GM18867 (cell line): Measurements from ENCODE around the gene SEMA3G.

ENCODE experiments used
- ATAC-seq: cut with Tn5 transposase; IDR thresholded peaks from one replicate; pipeline ENCODE4 v1.9.1; 2021; ENCODE audit warnings: mild to moderate bottlenecking, moderate library complexity; ENCODE audit not compliant: unreplicated experiment

SEMA3G gene

DNA sequence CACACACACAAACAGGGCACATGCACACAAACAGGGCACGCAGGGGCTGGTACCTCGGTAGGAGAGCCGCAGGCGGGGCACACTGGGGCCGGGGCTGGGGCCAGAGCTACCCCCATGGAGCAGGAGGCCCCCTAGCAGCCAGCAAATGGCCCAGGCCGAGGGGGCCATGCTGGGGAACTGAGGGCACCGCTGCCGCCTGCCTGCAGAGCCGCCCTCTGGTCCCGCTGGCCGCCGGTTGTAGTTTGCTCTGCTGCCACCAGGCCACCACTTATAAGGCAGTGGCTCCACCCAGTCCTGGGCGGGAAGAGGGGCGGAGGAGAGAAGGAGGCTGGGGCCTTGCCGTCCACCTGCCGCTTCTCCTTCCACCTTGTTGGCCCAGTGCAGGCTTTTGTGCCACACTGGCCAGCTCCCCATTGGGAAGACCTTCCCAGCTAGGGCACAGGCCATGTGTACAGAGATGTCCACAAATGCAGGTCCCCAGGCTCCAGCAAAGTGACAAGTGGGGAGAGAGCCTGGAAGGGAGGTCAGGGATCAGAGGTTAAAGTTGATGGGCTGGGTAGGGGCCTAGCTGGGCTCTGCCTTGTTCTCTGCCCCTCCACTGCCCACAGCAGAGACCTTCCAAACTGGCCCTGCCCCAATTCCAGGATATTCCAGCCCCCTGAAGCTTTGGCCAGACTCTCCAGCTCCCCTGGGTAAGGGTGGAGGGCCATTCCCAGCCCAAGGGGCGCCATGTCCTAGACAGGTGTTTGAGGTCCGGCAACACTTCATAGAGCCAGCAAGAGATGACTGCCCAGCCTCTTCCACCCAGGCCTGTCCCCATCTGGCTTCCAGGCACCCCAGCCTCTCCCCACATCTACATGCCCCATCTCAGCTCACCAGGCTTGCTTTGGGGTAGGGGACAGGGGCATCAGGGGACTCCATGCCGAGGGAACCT is at the start of gene SEMA3G:
Gene SEMA3G, minus strand, starts transcription at position 244 of the 934 bp plus-strand sequence. Its CDS starts 76 bp downstream, at position 168.
- ATAC-seq: peak; percentile 90

DNA sequence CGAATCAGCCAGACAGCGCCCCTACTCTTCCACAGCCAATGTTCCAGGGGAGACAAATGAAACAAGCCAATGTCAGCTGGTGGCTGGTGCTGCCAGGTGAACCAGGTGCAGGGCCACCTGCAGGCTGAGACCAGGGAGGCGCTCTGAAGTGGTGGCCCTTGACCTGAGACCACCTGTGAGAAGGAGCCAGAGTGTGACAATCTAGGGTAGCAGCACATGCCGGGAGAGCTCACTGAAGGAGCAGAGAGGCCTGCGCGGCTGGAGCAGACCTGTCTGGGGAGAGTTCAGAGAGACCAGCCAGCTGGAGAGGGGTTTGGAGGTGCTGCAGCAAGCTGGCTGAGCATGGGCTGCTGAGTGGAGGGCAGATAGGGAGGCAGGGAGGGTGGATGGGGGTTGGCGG is 49.5 kb upstream of the SEMA3G start:
- ATAC-seq: no peak

DNA sequence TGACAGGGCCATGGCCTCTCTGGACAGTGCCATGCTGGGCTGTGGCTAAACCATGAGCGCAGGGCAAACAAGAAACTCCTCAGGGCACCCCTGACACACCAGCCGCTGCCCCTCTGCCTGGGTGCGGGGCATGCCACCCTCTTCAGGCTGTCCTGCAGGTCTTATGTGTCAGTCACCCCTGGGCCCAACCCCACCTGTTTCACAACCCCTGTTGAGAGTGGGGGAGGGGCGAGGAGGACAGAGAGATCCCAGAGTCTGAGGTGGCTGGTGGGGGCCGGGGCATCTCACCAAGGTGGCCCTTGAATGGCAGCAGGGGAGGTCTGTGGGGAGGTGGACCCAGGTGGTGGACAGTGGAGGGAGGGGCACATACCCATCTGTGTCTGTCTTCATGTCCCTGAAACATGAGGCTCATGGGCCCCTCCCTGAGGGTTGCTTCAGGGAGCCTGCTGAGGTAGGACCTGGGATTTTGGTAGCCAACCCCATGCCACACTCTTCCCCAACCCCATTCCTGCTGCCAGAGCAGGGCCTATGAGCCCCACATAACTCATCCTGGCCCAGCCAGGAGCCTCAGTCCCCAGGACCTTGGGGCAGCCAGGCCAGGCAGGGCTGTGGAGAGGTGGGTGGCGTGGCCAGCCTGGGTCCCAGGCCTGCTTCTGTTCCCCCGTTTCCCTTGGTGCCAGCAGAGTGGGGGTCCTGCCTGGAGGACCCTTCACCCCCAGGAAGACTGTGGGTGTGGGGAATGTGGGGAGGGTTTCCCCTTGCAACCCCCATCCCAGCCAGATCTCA is 48.5 kb upstream of the SEMA3G start:
- ATAC-seq: no peak

DNA sequence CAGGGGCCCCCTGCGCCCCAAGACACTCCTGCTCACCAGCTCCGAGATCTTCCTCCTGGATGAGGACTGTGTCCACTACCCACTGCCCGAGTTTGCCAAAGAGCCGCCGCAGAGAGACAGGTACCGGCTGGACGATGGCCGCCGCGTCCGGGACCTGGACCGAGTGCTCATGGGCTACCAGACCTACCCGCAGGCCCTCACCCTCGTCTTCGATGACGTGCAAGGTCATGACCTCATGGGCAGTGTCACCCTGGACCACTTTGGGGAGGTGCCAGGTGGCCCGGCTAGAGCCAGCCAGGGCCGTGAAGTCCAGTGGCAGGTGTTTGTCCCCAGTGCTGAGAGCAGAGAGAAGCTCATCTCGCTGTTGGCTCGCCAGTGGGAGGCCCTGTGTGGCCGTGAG is 47.2 kb upstream of the SEMA3G start:
- ATAC-seq: no peak

DNA sequence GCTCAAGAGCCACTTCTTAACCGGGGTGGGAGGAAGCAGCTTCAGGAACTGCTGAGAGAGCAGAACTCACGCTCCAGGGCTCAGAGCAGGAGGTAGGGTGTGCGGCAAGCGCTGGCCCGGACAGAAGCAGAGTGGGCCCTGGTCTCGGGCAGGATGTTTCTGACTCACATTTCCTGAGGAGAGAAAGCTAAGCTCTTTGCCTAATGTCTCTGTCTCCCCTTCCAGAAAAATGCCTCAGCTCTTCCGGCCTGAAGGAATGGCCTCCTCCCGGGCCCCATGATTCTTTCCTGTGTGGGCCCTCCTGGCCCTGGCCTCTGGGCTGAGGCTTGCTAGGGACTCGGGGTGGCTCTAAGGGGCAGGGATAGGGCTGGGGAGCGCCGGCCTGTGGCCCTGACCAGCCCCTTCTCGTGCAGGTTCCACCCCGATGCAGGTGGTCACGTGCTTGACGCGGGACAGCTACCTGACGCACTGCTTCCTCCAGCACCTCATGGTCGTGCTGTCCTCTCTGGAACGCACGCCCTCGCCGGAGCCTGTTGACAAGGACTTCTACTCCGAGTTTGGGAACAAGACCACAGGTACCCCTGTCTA is 46.1 kb upstream of the SEMA3G start:
- no peak for ATAC-seq

DNA sequence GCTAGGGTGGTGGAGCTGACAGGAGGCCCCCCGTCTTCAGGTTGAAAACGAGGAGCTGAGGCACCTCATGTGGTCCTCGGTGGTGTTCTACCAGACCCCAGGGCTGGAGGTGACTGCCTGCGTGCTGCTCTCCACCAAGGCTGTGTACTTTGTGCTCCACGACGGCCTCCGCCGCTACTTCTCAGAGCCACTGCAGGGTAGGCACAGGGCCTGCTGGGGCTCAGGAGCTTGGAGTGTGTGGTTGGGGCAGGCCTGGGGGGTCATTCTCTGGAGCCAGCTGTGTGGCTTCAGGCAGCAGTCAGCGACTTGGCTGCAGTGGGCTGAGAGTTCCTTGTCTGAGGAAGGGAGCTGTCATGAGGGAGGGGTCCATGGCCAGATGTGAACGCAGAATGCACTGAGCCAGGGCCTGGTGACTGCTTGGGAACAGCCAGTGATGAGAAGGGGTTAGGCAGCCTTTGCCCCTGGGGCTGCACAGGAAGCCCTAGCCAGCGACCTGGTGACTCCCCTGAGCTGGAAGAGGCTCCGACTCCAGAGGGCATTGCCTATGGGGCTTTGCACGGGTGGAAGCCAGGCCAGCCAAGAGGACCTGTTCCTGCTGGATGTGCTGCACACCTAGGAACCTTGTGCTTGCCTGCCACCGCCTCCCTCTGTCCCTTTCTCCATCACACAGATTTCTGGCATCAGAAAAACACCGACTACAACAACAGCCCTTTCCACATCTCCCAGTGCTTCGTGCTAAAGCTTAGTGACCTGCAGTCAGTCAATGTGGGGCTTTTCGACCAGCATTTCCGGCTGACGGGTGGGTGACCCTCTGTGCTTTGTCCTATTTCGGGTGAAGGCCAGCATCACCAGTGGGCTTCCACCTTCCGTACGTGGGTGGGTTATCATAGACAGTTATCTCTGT is 45.4 kb upstream of the SEMA3G start:
- no peak for ATAC-seq

DNA sequence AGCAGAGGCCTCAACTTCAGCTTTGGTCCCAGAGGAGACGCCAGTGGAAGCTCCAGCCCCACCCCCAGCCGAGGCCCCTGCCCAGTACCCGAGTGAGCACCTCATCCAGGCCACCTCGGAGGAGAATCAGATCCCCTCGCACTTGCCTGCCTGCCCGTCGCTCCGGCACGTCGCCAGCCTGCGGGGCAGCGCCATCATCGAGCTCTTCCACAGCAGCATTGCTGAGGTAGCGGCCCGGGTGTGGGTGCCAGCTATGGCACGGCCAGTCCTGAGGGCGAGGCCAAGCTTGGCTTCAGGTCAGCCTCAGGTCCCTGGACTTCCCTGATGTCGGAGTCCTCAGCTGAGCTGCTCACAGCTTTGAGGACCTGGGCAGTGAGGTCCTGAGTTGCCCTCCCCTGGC is 44.5 kb upstream of the SEMA3G start:
- no peak for ATAC-seq

DNA sequence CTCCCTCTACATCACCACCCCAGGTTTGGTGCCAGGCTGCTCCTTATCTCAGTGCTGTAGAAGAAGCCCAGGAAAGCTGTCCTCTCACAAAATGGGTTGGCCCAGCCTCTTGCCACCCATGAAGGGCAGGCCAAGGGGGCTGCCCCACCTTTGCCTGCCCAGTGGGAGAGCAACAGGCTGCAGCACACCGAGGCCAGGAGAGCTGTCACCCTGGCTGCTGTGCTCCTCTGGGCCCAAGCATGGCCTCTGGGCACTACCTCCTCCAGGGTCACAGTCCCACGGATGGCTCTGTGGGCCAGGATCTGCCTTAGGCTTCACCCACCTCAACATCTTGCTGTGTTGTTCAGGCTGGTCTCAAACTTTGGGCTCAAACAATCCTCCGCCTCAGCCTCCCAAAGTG is 43.8 kb upstream of the SEMA3G start:
- ATAC-seq: no peak

DNA sequence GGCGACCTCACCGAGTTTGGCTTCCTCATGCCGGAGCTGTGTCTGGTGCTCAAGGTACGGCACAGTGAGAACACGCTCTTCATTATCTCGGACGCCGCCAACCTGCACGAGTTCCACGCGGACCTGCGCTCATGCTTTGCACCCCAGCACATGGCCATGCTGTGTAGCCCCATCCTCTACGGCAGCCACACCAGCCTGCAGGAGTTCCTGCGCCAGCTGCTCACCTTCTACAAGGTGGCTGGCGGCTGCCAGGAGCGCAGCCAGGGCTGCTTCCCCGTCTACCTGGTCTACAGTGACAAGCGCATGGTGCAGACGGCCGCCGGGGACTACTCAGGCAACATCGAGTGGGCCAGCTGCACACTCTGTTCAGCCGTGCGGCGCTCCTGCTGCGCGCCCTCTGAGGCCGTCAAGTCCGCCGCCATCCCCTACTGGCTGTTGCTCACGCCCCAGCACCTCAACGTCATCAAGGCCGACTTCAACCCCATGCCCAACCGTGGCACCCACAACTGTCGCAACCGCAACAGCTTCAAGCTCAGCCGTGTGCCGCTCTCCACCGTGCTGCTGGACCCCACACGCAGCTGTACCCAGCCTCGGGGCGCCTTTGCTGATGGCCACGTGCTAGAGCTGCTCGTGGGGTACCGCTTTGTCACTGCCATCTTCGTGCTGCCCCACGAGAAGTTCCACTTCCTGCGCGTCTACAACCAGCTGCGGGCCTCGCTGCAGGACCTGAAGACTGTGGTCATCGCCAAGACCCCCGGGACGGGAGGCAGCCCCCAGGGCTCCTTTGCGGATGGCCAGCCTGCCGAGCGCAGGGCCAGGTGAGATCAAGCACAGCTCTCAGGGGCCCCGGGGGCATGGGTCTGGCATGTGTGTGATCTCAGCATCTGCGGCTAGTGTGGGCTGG is 43.1 kb upstream of the SEMA3G start:
- no peak for ATAC-seq

DNA sequence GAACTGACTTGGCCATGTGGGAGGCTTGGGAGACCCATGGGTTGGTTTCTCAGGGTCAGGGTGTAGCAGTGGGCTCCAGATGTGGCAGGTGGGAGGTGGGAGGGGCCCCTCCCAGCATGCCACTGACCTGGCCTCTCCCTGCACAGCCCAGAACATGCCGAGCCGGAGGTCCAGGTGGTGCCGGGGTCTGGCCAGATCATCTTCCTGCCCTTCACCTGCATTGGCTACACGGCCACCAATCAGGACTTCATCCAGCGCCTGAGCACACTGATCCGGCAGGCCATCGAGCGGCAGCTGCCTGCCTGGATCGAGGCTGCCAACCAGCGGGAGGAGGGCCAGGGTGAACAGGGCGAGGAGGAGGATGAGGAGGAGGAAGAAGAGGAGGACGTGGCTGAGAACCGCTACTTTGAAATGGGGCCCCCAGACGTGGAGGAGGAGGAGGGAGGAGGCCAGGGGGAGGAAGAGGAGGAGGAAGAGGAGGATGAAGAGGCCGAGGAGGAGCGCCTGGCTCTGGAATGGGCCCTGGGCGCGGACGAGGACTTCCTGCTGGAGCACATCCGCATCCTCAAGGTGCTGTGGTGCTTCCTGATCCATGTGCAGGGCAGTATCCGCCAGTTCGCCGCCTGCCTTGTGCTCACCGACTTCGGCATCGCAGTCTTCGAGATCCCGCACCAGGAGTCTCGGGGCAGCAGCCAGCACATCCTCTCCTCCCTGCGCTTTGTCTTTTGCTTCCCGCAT is 42.3 kb upstream of the SEMA3G start:
- ATAC-seq: no peak

DNA sequence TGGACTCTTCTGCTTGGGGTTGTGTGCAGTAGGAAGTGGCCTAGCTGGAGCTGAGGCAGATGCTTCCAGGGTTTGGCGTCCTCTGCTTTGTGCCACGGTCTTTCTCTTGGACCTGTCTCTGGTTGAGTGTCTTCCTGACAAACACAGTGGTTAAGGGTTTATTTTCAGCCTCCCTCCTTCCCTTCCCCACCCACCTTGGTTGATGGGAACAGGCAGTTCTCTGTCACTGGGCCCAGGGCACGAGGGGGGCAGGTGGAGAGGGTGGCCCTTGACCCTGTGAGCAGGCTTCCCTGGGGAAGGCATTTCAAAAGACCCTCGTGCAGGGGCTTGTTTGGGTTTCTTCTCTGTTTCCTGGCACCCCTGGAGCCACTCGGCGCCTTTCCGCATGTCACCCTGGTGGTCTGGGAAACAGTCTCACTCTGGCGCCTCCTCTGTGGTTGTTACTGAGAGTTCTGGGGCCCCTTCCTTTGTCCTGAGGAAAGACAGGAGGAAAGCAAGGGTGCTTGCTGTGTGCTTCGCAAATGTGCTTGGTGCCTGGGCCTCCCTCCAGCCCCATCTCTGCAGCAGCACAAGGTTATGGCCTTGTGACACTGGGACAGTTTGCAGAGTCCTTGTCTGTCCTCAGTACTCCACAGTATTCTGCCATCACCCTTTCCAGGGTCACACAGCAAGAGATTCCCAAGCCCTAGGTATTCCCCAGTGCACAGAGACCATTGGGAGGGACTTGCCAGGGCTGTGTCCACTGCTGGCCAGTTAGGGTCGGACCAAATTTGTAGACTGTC is 40.0 kb upstream of the SEMA3G start:
- no peak for ATAC-seq

DNA sequence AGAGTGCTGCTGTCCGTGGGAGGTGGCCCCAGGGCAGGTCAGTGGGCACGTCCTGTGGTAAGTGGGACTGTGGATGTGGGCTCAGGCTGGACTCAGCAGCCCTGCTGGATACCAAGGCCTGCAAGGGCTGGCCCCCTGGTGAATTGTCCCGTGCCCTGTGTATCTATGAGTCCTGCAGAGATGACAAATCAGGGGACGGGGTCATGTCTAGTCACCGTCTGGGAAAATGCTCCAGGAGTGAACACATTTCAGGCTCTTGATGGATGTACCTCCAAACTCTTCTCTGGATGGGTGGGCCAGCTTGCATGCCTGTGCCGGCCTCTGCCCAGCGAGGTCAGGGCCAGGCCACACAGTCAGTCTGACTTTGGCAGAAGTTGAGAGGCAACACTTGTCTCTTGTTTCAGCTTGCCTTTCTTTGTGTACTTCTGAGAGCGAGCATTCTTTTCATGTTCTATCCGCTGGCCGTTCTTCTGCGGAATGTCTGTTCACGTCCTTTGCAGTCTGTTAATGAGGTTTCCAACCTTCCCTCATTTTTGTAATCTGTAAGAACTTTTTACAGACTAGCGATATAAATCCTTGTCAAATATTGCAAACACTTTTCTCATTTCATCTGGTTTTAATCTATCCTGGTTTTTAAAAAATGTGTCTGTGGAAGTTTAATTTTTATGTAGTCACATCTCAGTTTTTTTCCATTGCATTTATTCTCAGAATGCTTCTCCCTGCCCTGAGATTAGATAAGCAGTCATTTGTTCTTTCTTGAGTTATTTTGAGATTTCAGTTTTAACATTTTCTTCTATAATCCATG is 38.9 kb upstream of the SEMA3G start:
- no peak for ATAC-seq

DNA sequence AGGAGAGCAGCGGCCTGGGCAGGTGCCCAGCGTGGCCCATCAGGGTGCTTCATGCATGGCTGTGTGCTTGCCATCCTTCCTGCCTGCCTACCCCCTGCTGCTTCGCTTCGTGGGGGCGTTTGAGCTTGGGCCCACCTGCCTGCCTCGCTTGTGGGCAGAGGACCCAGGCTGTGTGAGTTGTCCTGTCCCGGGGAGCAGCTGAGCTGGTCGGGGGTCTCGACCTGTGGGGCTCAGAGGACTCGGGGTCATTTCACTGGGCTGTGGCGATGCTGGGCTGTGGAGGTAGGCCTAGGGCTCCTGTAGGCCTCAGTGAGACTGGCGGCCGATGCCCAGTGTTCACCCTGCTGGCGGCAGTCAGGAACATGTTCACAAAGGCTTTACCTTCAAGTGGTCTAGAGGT is 38.2 kb upstream of the SEMA3G start:
- no peak for ATAC-seq

DNA sequence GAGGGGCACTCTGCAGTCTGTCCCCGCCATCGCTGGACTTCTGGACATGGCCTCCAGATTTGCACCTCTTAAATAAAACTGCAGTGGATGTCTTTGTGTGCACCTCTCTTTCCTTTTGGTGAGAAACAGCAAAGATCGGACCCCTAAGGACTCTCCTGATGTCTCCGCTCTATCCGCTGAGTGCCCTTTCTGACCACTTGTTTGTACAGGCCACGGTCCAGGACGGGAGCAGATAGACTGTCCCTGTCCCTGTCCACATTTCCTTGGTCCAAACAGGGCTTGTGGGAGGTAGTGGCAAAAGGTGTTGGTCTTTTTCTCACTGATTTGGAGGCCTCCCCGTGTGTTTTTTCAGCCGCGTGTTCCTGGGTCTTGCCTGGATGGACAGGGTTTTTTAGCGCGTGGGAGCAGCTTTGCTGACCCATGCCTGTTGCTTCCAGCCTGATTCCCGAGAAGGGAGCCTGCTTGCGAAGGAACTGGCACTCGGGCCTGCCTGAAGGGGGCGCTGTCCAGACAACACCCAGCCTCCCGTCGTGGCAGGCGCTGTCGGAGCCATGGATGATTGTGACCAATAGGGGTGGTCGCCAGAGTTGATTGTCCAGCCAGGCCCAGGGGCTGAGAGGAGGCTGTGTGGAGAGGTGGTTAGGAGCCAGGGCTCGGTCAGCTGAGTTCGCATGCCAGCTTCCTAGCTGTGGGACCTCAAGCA is 37.1 kb upstream of the SEMA3G start:
- ATAC-seq: no peak

DNA sequence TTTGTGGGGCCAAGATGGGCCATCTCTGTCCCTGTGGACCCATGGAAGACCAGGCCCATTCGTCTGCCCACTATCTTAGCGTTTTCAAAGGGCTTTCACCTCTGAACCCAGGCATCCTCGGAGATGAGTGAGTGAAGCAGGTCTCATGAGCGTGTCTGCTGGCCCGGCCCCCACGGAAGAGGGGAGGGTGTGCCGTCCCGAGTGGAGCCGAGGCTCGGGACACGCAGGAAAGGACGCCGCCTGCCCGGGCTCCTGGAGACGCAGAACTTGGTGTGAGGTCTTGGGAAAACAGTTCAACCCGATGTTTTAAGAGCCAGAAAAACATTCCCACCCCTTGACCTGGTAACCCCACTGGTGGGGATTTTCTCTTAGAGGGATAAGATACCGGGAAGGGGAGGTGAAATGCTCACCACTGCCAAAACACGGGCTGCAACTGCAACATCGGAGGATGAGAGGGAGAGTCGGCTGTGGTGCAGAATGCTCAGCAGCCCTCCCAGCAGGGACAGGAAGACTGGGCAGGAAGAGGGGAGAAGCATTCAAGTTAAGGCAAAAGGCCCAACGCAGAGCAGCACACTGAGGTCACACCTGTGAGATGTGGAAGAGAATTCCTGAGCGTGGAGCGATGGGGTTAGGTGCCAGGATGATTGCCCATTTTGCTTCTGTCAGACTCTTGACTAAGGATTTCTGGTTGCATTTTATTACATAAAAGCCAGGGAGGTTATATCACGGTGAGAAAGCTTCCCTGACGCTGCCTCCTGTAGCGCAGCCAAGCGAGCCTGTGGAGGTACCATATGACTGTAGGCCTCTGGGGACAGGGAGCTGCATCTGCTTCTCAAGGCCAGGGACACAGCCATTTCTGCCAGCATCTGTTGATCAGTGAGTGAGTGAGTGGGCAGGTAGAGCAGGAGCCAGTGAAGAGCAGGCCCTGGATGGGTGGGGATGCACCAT is 36.1 kb upstream of the SEMA3G start:
- no peak for ATAC-seq
